CD8-positive, alpha-beta memory T cell (primary cell): ENCODE measurements around the gene AARS2. TPM values are rescaled to one million over a fixed set of nuclear protein-coding genes. Genes with fewer than 3 reads are reported as not detected.

Experiments
- CTCF ChIA-PET: fragments of 350-600 bp; sonication (Branson Sonifier 250); formaldehyde crosslinking; loops from one replicate; lab custom pipeline; 2021; ENCODE audit warnings: antibody characterized with exemption; lab: Charles Lee
- POLR2A ChIA-PET: fragments of 350-600 bp; sonication (Branson Sonifier 250); formaldehyde crosslinking; loops from one replicate; lab custom pipeline; 2021; ENCODE audit warnings: antibody characterized with exemption; lab: Charles Lee
- DNase-seq, 5 donors: peaks; one replicate each; pipeline versions ENCODE4 v3.0.0 to v3.0.0-alpha.2; 2020 to 2022; ENCODE audit warnings: mixed read lengths in 1 of 5
- H3K27ac ChIP-seq: one replicate; pipeline ENCODE4 v1.7.0; 2013; ENCODE audit warnings: low read depth, mild to moderate bottlenecking, low read length, moderate library complexity
- H3K27me3 ChIP-seq: 2 replicates; pipeline ENCODE4 v1.7.0; 2013; ENCODE audit warnings: low read length, mild to moderate bottlenecking; ENCODE audit not compliant: insufficient read depth, poor library complexity, severe bottlenecking
- H3K36me3 ChIP-seq: 2 replicates; pipeline ENCODE4 v1.7.0; 2013; ENCODE audit warnings: mild to moderate bottlenecking, low read length, moderate library complexity; ENCODE audit not compliant: insufficient read depth
- H3K4me1 ChIP-seq: 2 replicates; pipeline ENCODE4 v1.7.0; 2013; ENCODE audit warnings: mild to moderate bottlenecking, low read length, moderate library complexity; ENCODE audit not compliant: insufficient read depth
- H3K4me3 ChIP-seq: 2 replicates; pipeline ENCODE4 v1.7.0; 2013; ENCODE audit warnings: mild to moderate bottlenecking, low read length
- H3K9me3 ChIP-seq: 2 replicates; pipeline ENCODE4 v1.7.0; 2013; ENCODE audit warnings: mild to moderate bottlenecking, low read length
- H3K27ac Mint-ChIP-seq, 8 donors: one replicate each; pipeline ENCODE4 v1.8.0; 2020 to 2021; ENCODE audit warnings: mixed read lengths in 8 of 8, mild to moderate bottlenecking in 6 of 8, inconsistent platforms in 3 of 8, moderate library complexity in 3 of 8
- H3K27me3 Mint-ChIP-seq, 2 donors: one replicate each; pipeline ENCODE4 v1.8.0; 2020 to 2021; ENCODE audit warnings: mixed read lengths in 2 of 2, mild to moderate bottlenecking in 1 of 2, moderate library complexity in 1 of 2
- H3K36me3 Mint-ChIP-seq, 3 donors: one replicate each; pipeline ENCODE4 v1.8.0; 2020 to 2021; ENCODE audit warnings: mixed read lengths in 3 of 3, inconsistent platforms in 1 of 3, mild to moderate bottlenecking in 1 of 3
- H3K4me1 Mint-ChIP-seq, 3 donors: one replicate each; pipeline ENCODE4 v1.8.0; 2020 to 2021; ENCODE audit warnings: mixed read lengths in 3 of 3, inconsistent platforms in 1 of 3, mild to moderate bottlenecking in 1 of 3
- H3K4me3 Mint-ChIP-seq, 7 donors: one replicate each; pipeline ENCODE4 v1.8.0; 2020 to 2021; ENCODE audit warnings: mixed read lengths in 7 of 7, mild to moderate bottlenecking in 6 of 7, moderate library complexity in 4 of 7, inconsistent platforms in 2 of 7
- H3K9me3 Mint-ChIP-seq, 5 donors: one replicate each; pipeline ENCODE4 v1.8.0; 2020 to 2022; ENCODE audit warnings: mixed read lengths in 5 of 5, mild to moderate bottlenecking in 3 of 5, moderate library complexity in 2 of 5, inconsistent platforms in 1 of 5
- polyA plus RNA-seq: library from polyadenylated mRNA; unstranded; fragments of 300-500 nt; fragmentation: Illumina TruSeq; gene quantifications from one replicate; pipeline ENCODE4 v1.2.3, GENCODE V29; 2021
- total RNA-seq, 2 experiments: library from RNA; stranded (reverse); gene quantifications; one replicate each; pipeline ENCODE4 v1.2.3, GENCODE V29; 2021

Gene AARS2
- total and polyA plus RNA-seq, 3 experiments from 2014 or later: 10.4 to 27.7 (median 25.8) TPM

- Mint-ChIP-seq H3K4me3 (peak overlapping the region; percentile 84 to 92 (median 90)), H3K27me3 (peaks cover 0 to 3% of the 10 kb centered on the region in 2 donors), H3K27ac (peak overlapping the region; percentile 86 to 96 (median 94)), H3K9me3 (peaks cover 0 to 1% (median 0%) of the 10 kb centered on the region in 5 donors), H3K36me3 (peaks cover 9 to 72% (median 16%) of the 10 kb centered on the region in 3 donors), H3K4me1 (peaks cover 55 to 74% (median 64%) of the 10 kb centered on the region in 3 donors)
- ChIA-PET POLR2A (interaction anchor here (1.7 to 3.1 kb wide), 2 partner anchors 11 to 14 kb away, joined by 4 to 77 read pairs; partner anchors contain the start of gene HSP90AB1), CTCF (interaction anchor here (0.6 to 5.0 kb wide), 9 partner anchors 9 to 86 kb away, joined by 3 to 74 read pairs (median 6); partner anchors contain the start of genes HSP90AB1, NFKBIE and SLC29A1)
- Histone ChIP-seq H3K36me3 (peaks cover 32% of the 10 kb centered on the region), H3K27ac (peak overlapping the region; percentile 57), H3K4me1 (peaks cover 31% of the 10 kb centered on the region), H3K9me3 (no peaks in the 10 kb centered on the region), H3K4me3 (peak overlapping the region; percentile 56), H3K27me3 (no peaks in the 10 kb centered on the region)
- no peak for DNase-seq
Measured at GRCh38 chr6:44257753-44258324, 55.3 kb downstream of the AARS2 start.

GRCh38 chr6:44257025-44257752 is 56.0 kb downstream of the AARS2 start, which contains the start of gene SLC35B2:
TSS of gene SLC35B2 (minus strand) at chr6:44257528. CDS start at chr6:44257410, 118 bp downstream.
- POLR2A ChIA-PET: interaction anchor here (0.7 to 3.1 kb wide), 6 partner anchors 8 to 34 kb away, joined by 3 to 77 read pairs (median 4); partner anchors contain the start of genes HSP90AB1, NFKBIE and SLC29A1
- peaks cover 51 to 71% (median 61%) of the 10 kb centered on the region in 3 donors for H3K4me1 Mint-ChIP-seq
- peak within 1 kb of the TSS; percentile 84 for H3K4me3 ChIP-seq

GRCh38 chr6:44256775-44257024 is 56.4 kb downstream of the AARS2 start:
- ChIA-PET POLR2A (interaction anchor here (0.7 to 3.1 kb wide), 6 partner anchors 8 to 33 kb away, joined by 3 to 77 read pairs (median 4); partner anchors contain the start of genes HSP90AB1, NFKBIE and SLC29A1), CTCF (interaction anchor here (0.8 to 5.0 kb wide), 17 partner anchors 10 to 606 kb away, joined by 3 to 74 read pairs (median 5); partner anchors contain the start of genes HSP90AB1, NFKBIE and SLC29A1)
- peak overlapping the region; percentile 82 to 92 (median 88) for H3K4me3 Mint-ChIP-seq
- H3K27ac Mint-ChIP-seq: peak overlapping the region; percentile 78 to 99 (median 91)
- no peak for DNase-seq
- Histone ChIP-seq H3K9me3 (no peaks in the 10 kb centered on the region), H3K27me3 (no peaks in the 10 kb centered on the region), H3K36me3 (peaks cover 42% of the 10 kb centered on the region), H3K4me1 (peaks cover 21% of the 10 kb centered on the region), H3K4me3 (peak overlapping the region; percentile 84), H3K27ac (peak overlapping the region; percentile 81)
- H3K4me1 Mint-ChIP-seq: peaks cover 53 to 72% (median 63%) of the 10 kb centered on the region in 3 donors
- H3K27me3 Mint-ChIP-seq: peaks cover 0 to 3% of the 10 kb centered on the region in 2 donors
- H3K9me3 Mint-ChIP-seq: peaks cover 0 to 1% (median 0%) of the 10 kb centered on the region in 5 donors
- peaks cover 16 to 78% (median 26%) of the 10 kb centered on the region in 3 donors for H3K36me3 Mint-ChIP-seq

More at GRCh38 chr6:44257025-44257752, 56.0 kb downstream of the AARS2 start, which contains the start of gene SLC35B2:
- peak; percentile 58 to 77 (median 72) for DNase-seq
- Histone ChIP-seq H3K27me3 (no peaks in the 10 kb centered on the region), H3K4me1 (peaks cover 25% of the 10 kb centered on the region), H3K27ac (peak within 1 kb of the TSS; percentile 81), H3K36me3 (peaks cover 37% of the 10 kb centered on the region), H3K9me3 (no peaks in the 10 kb centered on the region)
- H3K27me3 Mint-ChIP-seq: peaks cover 0 to 3% of the 10 kb centered on the region in 2 donors
- H3K4me3 Mint-ChIP-seq: peak within 1 kb of the TSS; percentile 88 to 92 (median 91)
- H3K9me3 Mint-ChIP-seq: peaks cover 0 to 1% (median 0%) of the 10 kb centered on the region in 5 donors
- peak within 1 kb of the TSS; percentile 92 to 99 (median 95) for H3K27ac Mint-ChIP-seq
- H3K36me3 Mint-ChIP-seq: peaks cover 11 to 76% (median 21%) of the 10 kb centered on the region in 3 donors
- CTCF ChIA-PET: interaction anchor here (0.7 to 5.0 kb wide), 18 partner anchors 9 to 606 kb away, joined by 3 to 74 read pairs (median 5); partner anchors contain the start of genes HSP90AB1, NFKBIE and SLC29A1

GRCh38 chr6:44255871-44256774 is 57.0 kb downstream of the AARS2 start:
- Histone ChIP-seq H3K4me1 (peaks cover 21% of the 10 kb centered on the region), H3K27me3 (no peaks in the 10 kb centered on the region), H3K27ac (peak overlapping the region; percentile 81), H3K36me3 (peaks cover 48% of the 10 kb centered on the region), H3K9me3 (no peaks in the 10 kb centered on the region), H3K4me3 (peak overlapping the region; percentile 84)
- Mint-ChIP-seq H3K4me3 (peak overlapping the region; percentile 82 to 92 (median 88)), H3K27me3 (peaks cover 0 to 3% of the 10 kb centered on the region in 2 donors), H3K9me3 (peaks cover 0 to 1% (median 0%) of the 10 kb centered on the region in 5 donors), H3K4me1 (peaks cover 54 to 76% (median 63%) of the 10 kb centered on the region in 3 donors), H3K27ac (peak overlapping the region; percentile 78 to 99 (median 91)), H3K36me3 (peaks cover 18 to 81% (median 26%) of the 10 kb centered on the region in 3 donors)
- ChIA-PET CTCF (interaction anchor here (0.8 to 5.0 kb wide), 16 partner anchors 10 to 605 kb away, joined by 3 to 74 read pairs (median 5); partner anchors contain the start of genes HSP90AB1, NFKBIE and SLC29A1), POLR2A (interaction anchor here (0.5 to 3.1 kb wide), 7 partner anchors 9 to 1105 kb away, joined by 3 to 77 read pairs (median 4); partner anchors contain the start of genes HSP90AB1, NFKBIE and SLC29A1)
- DNase-seq: peak in 1 of 5 donors; percentile 60

- H3K36me3 Mint-ChIP-seq: peaks cover 18 to 82% (median 25%) of the 10 kb centered on the region in 3 donors
- peaks cover 53 to 76% (median 65%) of the 10 kb centered on the region in 3 donors for H3K4me1 Mint-ChIP-seq
- peak overlapping the region; percentile 61 to 99 (median 90) for H3K27ac Mint-ChIP-seq
- POLR2A ChIA-PET: interaction anchor here (2.6 to 3.1 kb wide), 2 partner anchors 8 to 10 kb away, joined by 10 to 77 read pairs; partner anchors contain the start of genes HSP90AB1 and NFKBIE
- DNase-seq: no peak
- Histone ChIP-seq H3K4me1 (peaks cover 21% of the 10 kb centered on the region), H3K27me3 (no peaks in the 10 kb centered on the region), H3K9me3 (no peaks in the 10 kb centered on the region), H3K4me3 (no peak overlapping the region), H3K27ac (no peak overlapping the region), H3K36me3 (peaks cover 56% of the 10 kb centered on the region)
- CTCF ChIA-PET: interaction anchor here (1.0 to 5.0 kb wide), 5 partner anchors 9 to 31 kb away, joined by 4 to 74 read pairs (median 22); partner anchors contain the start of genes HSP90AB1, NFKBIE and SLC29A1
- peaks cover 0 to 1% (median 0%) of the 10 kb centered on the region in 5 donors for H3K9me3 Mint-ChIP-seq
- H3K27me3 Mint-ChIP-seq: peaks cover 0 to 3% of the 10 kb centered on the region in 2 donors
- peak overlapping the region; percentile 82 to 92 (median 88) for H3K4me3 Mint-ChIP-seq
Measured at GRCh38 chr6:44255105-44255808, 57.9 kb downstream of the AARS2 start.
